DND-41 (cell line): ENCODE measurements around the gene MIPEP.

Experiments used
- CTCF ChIP-seq: IDR thresholded peaks from 2 replicates; pipeline ENCODE4 v1.5.1; 2012; ENCODE audit warnings: borderline replicate concordance, low read length, moderate library complexity, mild to moderate bottlenecking; ENCODE audit not compliant: poor library complexity, severe bottlenecking; ENCODE audit errors: extremely low read depth
- EZH2 ChIP-seq: IDR thresholded peaks from 3 replicates; pipeline ENCODE4 v1.6.1; 2012; ENCODE audit warnings: borderline replicate concordance, low read depth, mild to moderate bottlenecking, moderate library complexity, low read length, inconsistent platforms; ENCODE audit not compliant: severe bottlenecking

- TF ChIP-seq CTCF (no peak), EZH2 (no peak)
Observed at GRCh38 chr13:23770973-23771372, 118.2 kb downstream of the MIPEP start.
